OCI-LY1 (cell line): ENCODE results near the gene HS3ST3B1.

Experiments used
- EZH2 ChIP-seq: fragments of 200-600 bp; sonication (generic), shearing (Covaris generic); IDR thresholded peaks from 2 replicates; pipeline ENCODE4 v1.8.0; 2017; ENCODE audit warnings: borderline replicate concordance, mixed run types, mild to moderate bottlenecking, antibody characterized with exemption, low read length, moderate library complexity, mixed read lengths
- TF ChIP-seq, protein P1 (sequence below): fragments of 200-600 bp; sonication (generic), shearing (Covaris generic); IDR thresholded peaks from 2 replicates; pipeline ENCODE4 v1.5.1; 2017; ENCODE audit warnings: mild to moderate bottlenecking, antibody characterized with exemption, low read length, moderate library complexity, mixed read lengths

DNA sequence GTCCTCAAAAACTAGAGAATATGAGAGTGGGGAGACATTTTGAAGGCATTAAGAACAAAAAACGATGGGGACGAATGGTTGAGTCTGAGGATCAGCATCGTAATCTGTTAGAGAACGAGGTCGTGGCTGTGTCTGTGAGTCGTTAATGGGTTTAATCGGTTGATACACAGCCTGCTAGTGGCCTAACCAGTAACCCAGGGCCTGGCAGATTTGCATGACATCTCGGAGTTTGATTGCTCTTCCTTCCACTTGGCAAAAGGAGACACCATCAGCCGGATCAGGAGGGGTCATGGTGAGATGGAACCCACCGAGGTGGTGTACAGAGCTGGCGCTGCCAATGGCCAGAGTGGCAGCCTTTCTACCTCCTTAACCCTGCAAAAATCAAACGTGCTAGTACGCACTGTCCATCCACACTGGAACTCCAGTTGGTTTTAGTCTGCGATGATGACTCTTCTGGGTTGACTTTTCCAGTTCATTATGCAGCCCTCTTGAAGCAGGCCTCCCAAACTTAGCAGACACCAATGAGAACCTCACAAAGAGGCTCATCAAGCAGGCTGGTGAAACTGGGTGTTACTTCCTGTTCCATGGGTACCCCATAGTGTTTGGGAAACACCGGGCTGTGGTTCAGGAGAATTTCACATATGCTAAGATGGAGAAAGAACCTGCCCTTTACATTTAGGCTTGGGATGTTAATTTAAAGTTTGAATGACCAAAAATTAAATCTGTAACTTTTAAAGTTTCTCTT is 4.1 kb downstream of the HS3ST3B1 start:
- TF ChIP-seq EZH2, result no peak
- TF ChIP-seq, protein P1, sequence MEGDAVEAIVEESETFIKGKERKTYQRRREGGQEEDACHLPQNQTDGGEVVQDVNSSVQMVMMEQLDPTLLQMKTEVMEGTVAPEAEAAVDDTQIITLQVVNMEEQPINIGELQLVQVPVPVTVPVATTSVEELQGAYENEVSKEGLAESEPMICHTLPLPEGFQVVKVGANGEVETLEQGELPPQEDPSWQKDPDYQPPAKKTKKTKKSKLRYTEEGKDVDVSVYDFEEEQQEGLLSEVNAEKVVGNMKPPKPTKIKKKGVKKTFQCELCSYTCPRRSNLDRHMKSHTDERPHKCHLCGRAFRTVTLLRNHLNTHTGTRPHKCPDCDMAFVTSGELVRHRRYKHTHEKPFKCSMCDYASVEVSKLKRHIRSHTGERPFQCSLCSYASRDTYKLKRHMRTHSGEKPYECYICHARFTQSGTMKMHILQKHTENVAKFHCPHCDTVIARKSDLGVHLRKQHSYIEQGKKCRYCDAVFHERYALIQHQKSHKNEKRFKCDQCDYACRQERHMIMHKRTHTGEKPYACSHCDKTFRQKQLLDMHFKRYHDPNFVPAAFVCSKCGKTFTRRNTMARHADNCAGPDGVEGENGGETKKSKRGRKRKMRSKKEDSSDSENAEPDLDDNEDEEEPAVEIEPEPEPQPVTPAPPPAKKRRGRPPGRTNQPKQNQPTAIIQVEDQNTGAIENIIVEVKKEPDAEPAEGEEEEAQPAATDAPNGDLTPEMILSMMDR, result no peak
